Stimulated activated CD8-positive, alpha-beta memory T cell treated with anti-CD3 and anti-CD28 coated beads, Interleukin-15, amount 100 ng/mL, for 48 hours (primary cell): ENCODE results near the gene SLC22A23.

ENCODE experiments used
- DNase-seq, 2 donors: peaks; one replicate each; pipeline ENCODE4 v3.0.0-alpha.2; 2020; ENCODE audit warnings: low read depth in 2 of 2

Gene SLC22A23

GRCh38 chr6:3285049-3285639 lies 171.7 kb downstream of the SLC22A23 start:
- DNase-seq: no peak

- DNase-seq: no peak
These were observed 172.4 kb downstream of the SLC22A23 start for GRCh38 chr6:3284436-3284876.

- DNase-seq: no peak
These were observed 173.0 kb downstream of the SLC22A23 start for GRCh38 chr6:3283641-3284435.

GRCh38 chr6:3283241-3283640 lies 173.6 kb downstream of the SLC22A23 start:
- DNase-seq: no peak

- no peak for DNase-seq
These were observed 174.2 kb downstream of the SLC22A23 start for GRCh38 chr6:3282476-3283236.

GRCh38 chr6:3281631-3282475 lies 175.0 kb downstream of the SLC22A23 start:
- DNase-seq: no peak

GRCh38 chr6:3280866-3281465 lies 175.9 kb downstream of the SLC22A23 start:
- DNase-seq: no peak

- DNase-seq: no peak
These were observed 176.8 kb downstream of the SLC22A23 start for GRCh38 chr6:3280091-3280490.

GRCh38 chr6:3278691-3279090 lies 178.2 kb downstream of the SLC22A23 start:
- DNase-seq: no peak

- DNase-seq: no peak
These were observed 178.9 kb downstream of the SLC22A23 start for GRCh38 chr6:3277851-3278416.

- no peak for DNase-seq
These were observed 179.6 kb downstream of the SLC22A23 start for GRCh38 chr6:3277251-3277650.

- no peak for DNase-seq
These were observed 180.4 kb downstream of the SLC22A23 start for GRCh38 chr6:3276174-3277167.

GRCh38 chr6:3273707-3274521 lies 182.9 kb downstream of the SLC22A23 start:
- no peak for DNase-seq

- DNase-seq: no peak
These were observed 183.8 kb downstream of the SLC22A23 start for GRCh38 chr6:3272911-3273547.

- DNase-seq: no peak
These were observed 185.1 kb downstream of the SLC22A23 start for GRCh38 chr6:3271756-3272155.

- no peak for DNase-seq
These were observed 186.6 kb downstream of the SLC22A23 start for GRCh38 chr6:3270258-3270657.

GRCh38 chr6:3269281-3269975 lies 187.4 kb downstream of the SLC22A23 start:
- no peak for DNase-seq

- DNase-seq: no peak
These were observed 188.2 kb downstream of the SLC22A23 start for GRCh38 chr6:3268680-3269079.
